Vagina (tissue), 2 donors: ENCODE data around the gene SLC31A2. TPM values are rescaled to one million over a fixed set of nuclear protein-coding genes. Genes with fewer than 3 reads are reported as not detected.

Experiments used
- DNase-seq, 2 donors: peaks; one replicate each; pipeline ENCODE4 v3.0.0-alpha.2; 2017; ENCODE audit errors: extremely low spot score in 2 of 2
- H3K27ac ChIP-seq: fragments of 200-600 bp; sonication (generic); one replicate; pipeline ENCODE4 v1.5.1; 2019
- H3K27me3 ChIP-seq: fragments of 200-600 bp; sonication (generic); one replicate; pipeline ENCODE4 v1.5.1; 2019
- H3K36me3 ChIP-seq, 2 donors: fragments of 200-600 bp; sonication (generic); one replicate each; pipeline ENCODE4 v1.5.1; 2017 to 2019
- H3K4me1 ChIP-seq: fragments of 200-600 bp; sonication (generic); one replicate; pipeline ENCODE4 v1.5.1; 2019
- H3K4me3 ChIP-seq, 2 donors: fragments of 200-600 bp; sonication (generic); 1 replicate in 1 of 2; 2 replicates in 1 of 2; pipeline ENCODE4 v1.5.1; 2016 to 2019
- H3K9me3 ChIP-seq: fragments of 200-600 bp; sonication (generic); one replicate; pipeline ENCODE4 v1.5.1; 2019
- CTCF ChIP-seq, 3 experiments: fragments of 450-650 bp in 2 of 3; fragments of 200-600 bp in 1 of 3; sonication (generic) in 1 of 3; IDR thresholded peaks; one replicate each; pipeline ENCODE4 v1.5.1; 2017 to 2019; ENCODE audit warnings: antibody characterized with exemption in 3 of 3, mild to moderate bottlenecking in 2 of 3, moderate library complexity in 2 of 3
- POLR2A ChIP-seq, 2 donors: fragments of 450-650 bp; IDR thresholded peaks; one replicate each; pipeline ENCODE4 v1.6.1; 2017; ENCODE audit warnings: antibody characterized with exemption in 2 of 2, mild to moderate bottlenecking in 2 of 2, moderate library complexity in 2 of 2
- POLR2AphosphoS5 ChIP-seq, 2 donors: sonication (generic); formaldehyde crosslinking; IDR thresholded peaks; one replicate each; pipeline ENCODE4 v1.9.0; 2017; ENCODE audit warnings: antibody characterized with exemption in 2 of 2, mild to moderate bottlenecking in 2 of 2, low read depth in 1 of 2; ENCODE audit not compliant: insufficient read depth in 1 of 2
- intact Hi-C: fragments of 100-400 bp; cut with DNase I; formaldehyde crosslinking; loops from one replicate; pipeline ENCODE4 v1.15.1; 2023
- total RNA-seq: library from RNA; depleted of rRNA; stranded (reverse); fragments of >200 nt; gene quantifications from one replicate; pipeline ENCODE4 v1.2.3, GENCODE V29; 2016

SLC31A2 gene
- total RNA-seq, 1 donor from 2014 or later: 11.5 TPM

GRCh38 chr9:113178087-113178486, 27.3 kb downstream of the SLC31A2 start:
- H3K4me3 ChIP-seq: no peak overlapping the region
- no peak for DNase-seq
- no peak overlapping the region for H3K27ac ChIP-seq
- intact Hi-C loops: no loop called here
- TF ChIP-seq CTCF (IDR thresholded peaks at IDR 0.05): no peak
- TF ChIP-seq POLR2A (IDR thresholded peaks at IDR 0.05): no peak
- TF ChIP-seq POLR2AphosphoS5 (IDR thresholded peaks at IDR 0.05; ENCODE audit: insufficient read depth in 1 of 2, low read depth in 1 of 2): no peak
- peaks cover 0 to 82% of the 10 kb centered on the region in 2 donors for H3K36me3 ChIP-seq
- H3K9me3 ChIP-seq: no peaks in the 10 kb centered on the region
- no peaks in the 10 kb centered on the region for H3K4me1 ChIP-seq
- no peaks in the 10 kb centered on the region for H3K27me3 ChIP-seq

- Histone ChIP-seq H3K27me3 (no peaks in the 10 kb centered on the region), H3K36me3 (peaks cover 0 to 85% of the 10 kb centered on the region in 2 donors), H3K27ac (no peak overlapping the region), H3K4me3 (no peak overlapping the region), H3K9me3 (no peaks in the 10 kb centered on the region), H3K4me1 (no peaks in the 10 kb centered on the region)
- no peak for TF ChIP-seq POLR2AphosphoS5 (IDR thresholded peaks at IDR 0.05; ENCODE audit: insufficient read depth in 1 of 2, low read depth in 1 of 2)
- intact Hi-C loops: no loop called here
- no peak for DNase-seq
Observed at GRCh38 chr9:113179839-113180238, 29.0 kb downstream of the SLC31A2 start.

GRCh38 chr9:113181165-113181564, 30.4 kb downstream of the SLC31A2 start:
- H3K36me3 ChIP-seq: peaks cover 0 to 91% of the 10 kb centered on the region in 2 donors

GRCh38 chr9:113183956-113184488, 33.2 kb downstream of the SLC31A2 start:
- no peaks in the 10 kb centered on the region for H3K9me3 ChIP-seq
- H3K36me3 ChIP-seq: peaks cover 0 to 87% of the 10 kb centered on the region in 2 donors
- no peak for DNase-seq
- TF ChIP-seq POLR2AphosphoS5 (IDR thresholded peaks at IDR 0.05; ENCODE audit: insufficient read depth in 1 of 2, low read depth in 1 of 2) (no peak), CTCF (IDR thresholded peaks at IDR 0.05) (no peak), POLR2A (IDR thresholded peaks at IDR 0.05) (no peak)
- intact Hi-C loops: no loop called here
- H3K27ac ChIP-seq: no peak overlapping the region
- no peak overlapping the region for H3K4me3 ChIP-seq
- peaks cover 10% of the 10 kb centered on the region for H3K4me1 ChIP-seq
- no peaks in the 10 kb centered on the region for H3K27me3 ChIP-seq

More at GRCh38 chr9:113181165-113181564, 30.4 kb downstream of the SLC31A2 start:
- TF ChIP-seq POLR2AphosphoS5 (IDR thresholded peaks at IDR 0.05; ENCODE audit: insufficient read depth in 1 of 2, low read depth in 1 of 2) (no peak), POLR2A (IDR thresholded peaks at IDR 0.05) (no peak), CTCF (IDR thresholded peaks at IDR 0.05) (no peak)
- intact Hi-C loops: no loop called here
- Histone ChIP-seq H3K4me3 (no peak overlapping the region), H3K27ac (no peak overlapping the region), H3K4me1 (no peaks in the 10 kb centered on the region), H3K27me3 (no peaks in the 10 kb centered on the region), H3K9me3 (no peaks in the 10 kb centered on the region)
- DNase-seq: no peak

- no peaks in the 10 kb centered on the region for H3K9me3 ChIP-seq
- peaks cover 10% of the 10 kb centered on the region for H3K4me1 ChIP-seq
- H3K36me3 ChIP-seq: peaks cover 0 to 82% of the 10 kb centered on the region in 2 donors
- no peak overlapping the region for H3K27ac ChIP-seq
- no peak overlapping the region for H3K4me3 ChIP-seq
- intact Hi-C loops: no loop called here
- TF ChIP-seq CTCF (IDR thresholded peaks at IDR 0.05): no peak
- TF ChIP-seq POLR2A (IDR thresholded peaks at IDR 0.05): no peak
- no peak for TF ChIP-seq POLR2AphosphoS5 (IDR thresholded peaks at IDR 0.05; ENCODE audit: insufficient read depth in 1 of 2, low read depth in 1 of 2)
- DNase-seq: no peak
- no peaks in the 10 kb centered on the region for H3K27me3 ChIP-seq
Observed at GRCh38 chr9:113184539-113184938, 33.7 kb downstream of the SLC31A2 start.
